ENCODE measurements around the gene INSM2.

DNA sequence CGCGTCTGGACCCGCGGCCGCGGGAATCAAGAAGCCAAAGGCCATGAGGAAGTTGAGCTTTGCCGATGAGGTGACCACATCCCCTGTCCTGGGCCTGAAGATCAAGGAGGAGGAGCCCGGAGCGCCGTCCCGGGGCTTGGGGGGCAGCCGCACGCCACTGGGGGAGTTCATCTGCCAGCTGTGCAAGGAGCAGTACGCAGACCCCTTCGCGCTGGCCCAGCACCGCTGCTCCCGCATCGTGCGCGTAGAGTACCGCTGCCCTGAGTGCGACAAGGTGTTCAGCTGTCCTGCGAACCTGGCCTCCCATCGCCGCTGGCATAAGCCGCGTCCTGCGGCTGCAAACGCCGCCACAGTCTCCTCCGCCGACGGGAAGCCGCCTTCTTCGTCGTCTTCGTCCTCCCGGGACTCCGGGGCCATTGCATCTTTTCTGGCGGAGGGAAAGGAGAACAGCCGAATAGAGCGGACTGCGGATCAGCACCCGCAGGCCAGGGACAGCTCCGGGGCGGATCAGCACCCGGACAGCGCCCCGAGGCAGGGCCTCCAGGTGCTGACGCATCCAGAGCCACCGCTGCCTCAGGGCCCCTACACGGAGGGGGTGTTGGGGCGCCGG lies 1.0 kb downstream of the INSM2 start:
- no peak for TF ChIP-seq EGR1 (IDR thresholded peaks at IDR 0.05; ENCODE audit: borderline replicate concordance in 1 of 2, low read depth in 2 of 2, low read length in 2 of 2)
- TF ChIP-seq RCOR1 (conservative IDR thresholded peaks at IDR 0.05; ENCODE audit: low read depth, low read length) = peak; percentile 99
- no peak for TF ChIP-seq ZSCAN29 (IDR thresholded peaks at IDR 0.05)
- TF ChIP-seq, protein P1, sequence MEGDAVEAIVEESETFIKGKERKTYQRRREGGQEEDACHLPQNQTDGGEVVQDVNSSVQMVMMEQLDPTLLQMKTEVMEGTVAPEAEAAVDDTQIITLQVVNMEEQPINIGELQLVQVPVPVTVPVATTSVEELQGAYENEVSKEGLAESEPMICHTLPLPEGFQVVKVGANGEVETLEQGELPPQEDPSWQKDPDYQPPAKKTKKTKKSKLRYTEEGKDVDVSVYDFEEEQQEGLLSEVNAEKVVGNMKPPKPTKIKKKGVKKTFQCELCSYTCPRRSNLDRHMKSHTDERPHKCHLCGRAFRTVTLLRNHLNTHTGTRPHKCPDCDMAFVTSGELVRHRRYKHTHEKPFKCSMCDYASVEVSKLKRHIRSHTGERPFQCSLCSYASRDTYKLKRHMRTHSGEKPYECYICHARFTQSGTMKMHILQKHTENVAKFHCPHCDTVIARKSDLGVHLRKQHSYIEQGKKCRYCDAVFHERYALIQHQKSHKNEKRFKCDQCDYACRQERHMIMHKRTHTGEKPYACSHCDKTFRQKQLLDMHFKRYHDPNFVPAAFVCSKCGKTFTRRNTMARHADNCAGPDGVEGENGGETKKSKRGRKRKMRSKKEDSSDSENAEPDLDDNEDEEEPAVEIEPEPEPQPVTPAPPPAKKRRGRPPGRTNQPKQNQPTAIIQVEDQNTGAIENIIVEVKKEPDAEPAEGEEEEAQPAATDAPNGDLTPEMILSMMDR (IDR thresholded peaks at IDR 0.05 in 2 of 3, conservative IDR thresholded peaks at IDR 0.05 in 1 of 3; ENCODE audit: control insufficient read depth in 2 of 3, extremely low read depth in 1 of 3, insufficient read depth in 1 of 3, low read depth in 3 of 3, low read length in 3 of 3) = no peak

All from GM12878 (cell line).